Adipose tissue (tissue), 3 donors: Measurements from ENCODE around the gene PSME2. TPM values are rescaled to one million over a fixed set of nuclear protein-coding genes. Genes with fewer than 3 reads are reported as not detected.

Experiments used
- H3K27ac ChIP-seq: one replicate; pipeline ENCODE4 v1.5.1; 2013; ENCODE audit warnings: low read depth, low read length
- WGBS, 3 donors: extraction: QIAGEN DNeasy Blood & Tissue Kit; methylation state at CpG; one replicate each; pipeline ENCODE4 v1.1.7; 2013; 5-methylcytosine and 5-hydroxymethylcytosine counted together
- polyA plus RNA-seq, 3 donors: library from polyadenylated mRNA; stranded (reverse); fragments of 200-250 nt; gene quantifications; one replicate each; pipeline ENCODE4 v1.2.3, GENCODE V29; 2013
- donor health status: healthy with polysubstance abuse.
- donor health status: Bipolar disorder and iron deficiency.
- donor health status: healthy.

PSME2 gene
- polyA plus RNA-seq, 3 donors, result 73.7 to 193 (median 107) TPM

DNA sequence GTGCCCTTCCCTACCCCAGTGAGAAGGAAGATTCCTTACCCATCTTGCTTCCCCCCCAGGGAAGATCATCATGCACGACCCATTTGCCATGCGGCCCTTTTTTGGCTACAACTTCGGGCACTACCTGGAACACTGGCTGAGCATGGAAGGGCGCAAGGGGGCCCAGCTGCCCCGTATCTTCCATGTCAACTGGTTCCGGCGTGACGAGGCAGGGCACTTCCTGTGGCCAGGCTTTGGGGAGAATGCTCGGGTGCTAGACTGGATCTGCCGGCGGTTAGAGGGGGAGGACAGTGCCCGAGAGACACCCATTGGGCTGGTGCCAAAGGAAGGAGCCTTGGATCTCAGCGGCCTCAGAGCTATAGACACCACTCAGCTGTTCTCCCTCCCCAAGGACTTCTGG lies 43.0 kb downstream of the PSME2 start:
- no peak overlapping the region for H3K27ac ChIP-seq
- WGBS, 3 donors, result 92 to 95% (median 93%) methylated on average over 13 of the region's 13 CpGs

DNA sequence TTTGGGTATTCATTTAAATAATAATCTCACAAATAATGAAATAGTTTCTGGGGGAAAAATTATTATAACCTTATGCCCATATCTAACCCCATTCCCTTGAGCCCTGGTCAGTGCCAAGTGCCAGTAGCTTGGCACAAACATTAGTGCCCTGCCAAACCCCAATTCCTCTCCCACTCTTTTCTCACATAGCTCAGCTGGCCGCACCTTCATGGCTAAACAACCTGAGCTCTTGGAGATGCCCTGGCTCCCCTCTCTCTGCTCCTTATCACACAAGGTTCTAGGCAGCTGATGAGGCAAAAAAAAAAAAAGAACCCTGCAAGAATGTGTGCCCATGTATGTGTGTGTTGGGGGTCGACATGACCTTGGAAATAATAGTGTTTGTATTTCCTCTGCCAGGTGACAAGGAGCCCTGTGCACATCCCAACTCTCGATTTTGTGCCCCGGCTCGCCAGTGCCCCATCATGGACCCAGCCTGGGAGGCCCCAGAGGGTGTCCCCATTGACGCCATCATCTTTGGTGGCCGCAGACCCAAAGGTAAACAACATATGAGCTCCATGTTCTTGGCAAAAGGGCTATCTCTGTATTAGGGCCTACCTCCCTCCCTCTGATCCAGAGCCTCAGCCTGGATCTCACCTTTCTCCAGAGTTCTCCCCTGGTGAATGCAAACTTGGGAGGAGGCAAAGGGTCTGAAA lies 43.9 kb downstream of the PSME2 start:
- whole genome bisulfite sequencing, 3 donors, result 78 to 93% (median 90%) methylated on average over 7 of the region's 7 CpGs
- no peak overlapping the region for H3K27ac ChIP-seq

DNA sequence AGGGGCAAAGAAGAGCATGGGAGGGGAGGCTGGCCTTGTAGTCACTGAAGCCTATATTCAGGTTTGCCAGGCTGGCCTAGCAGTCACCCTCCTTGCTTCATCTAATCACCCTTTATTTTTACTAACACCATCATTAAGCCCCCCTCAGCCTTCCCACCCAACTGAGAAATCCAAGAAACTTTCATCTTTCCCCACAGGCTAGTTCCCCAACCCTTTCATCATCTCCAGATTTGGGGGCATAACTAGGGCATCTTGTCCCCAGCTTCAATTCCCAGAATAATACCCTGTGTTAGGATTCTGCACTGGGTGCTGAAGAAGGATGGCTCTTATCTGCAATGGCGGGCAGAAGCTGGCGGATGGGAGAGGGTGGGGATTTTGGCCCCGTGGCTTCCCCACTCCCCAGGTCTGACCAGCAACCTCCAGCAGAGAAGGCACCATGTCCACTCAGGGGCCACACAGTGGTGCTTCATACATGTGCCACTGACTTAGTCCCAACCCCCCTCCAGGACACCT lies 45.4 kb downstream of the PSME2 start:
- H3K27ac ChIP-seq, result no peak overlapping the region
- WGBS, 3 donors, result 81 to 94% (median 91%) methylated on average over 3 of the region's 3 CpGs

DNA sequence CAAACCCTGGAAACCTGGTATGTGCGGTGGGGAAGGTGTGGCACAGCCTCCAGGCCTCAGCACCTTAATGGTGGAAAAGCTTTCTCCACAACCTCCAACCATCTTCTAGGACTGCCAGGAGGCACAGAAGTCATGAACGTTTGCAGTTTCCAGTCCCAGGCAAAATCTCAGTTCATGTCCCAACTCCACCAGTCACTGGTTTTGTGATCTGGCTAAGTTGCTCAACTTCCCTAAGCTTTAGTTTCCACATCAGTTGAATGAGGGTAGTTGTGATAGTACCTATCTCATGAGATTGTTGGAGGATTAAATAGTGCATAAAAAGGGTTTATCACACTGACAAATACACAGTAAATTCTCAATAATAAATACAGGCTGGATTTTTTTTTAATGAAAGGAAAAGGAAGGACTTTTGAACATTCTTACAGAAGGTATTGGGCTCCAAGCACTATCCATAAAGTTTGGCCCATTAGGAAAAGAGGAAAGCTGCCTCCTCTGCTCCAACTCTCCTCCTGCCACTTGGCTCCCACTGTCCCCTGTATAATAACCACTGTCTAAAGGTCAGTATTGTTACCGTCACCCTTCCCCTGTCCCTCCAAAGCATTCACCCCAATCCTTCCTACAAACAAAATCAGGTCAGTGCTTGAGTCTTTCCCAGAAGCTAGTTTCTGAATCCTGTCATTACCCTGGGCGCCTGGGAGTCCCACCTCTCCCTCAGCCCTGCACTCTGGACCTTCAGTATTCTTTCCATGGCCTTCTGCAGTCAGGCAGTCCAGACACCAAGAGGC lies 46.0 kb downstream of the PSME2 start:
- WGBS, 3 donors, result 80 to 81% (median 80%) methylated on average over 4 of the region's 4 CpGs
- H3K27ac ChIP-seq, result no peak overlapping the region

DNA sequence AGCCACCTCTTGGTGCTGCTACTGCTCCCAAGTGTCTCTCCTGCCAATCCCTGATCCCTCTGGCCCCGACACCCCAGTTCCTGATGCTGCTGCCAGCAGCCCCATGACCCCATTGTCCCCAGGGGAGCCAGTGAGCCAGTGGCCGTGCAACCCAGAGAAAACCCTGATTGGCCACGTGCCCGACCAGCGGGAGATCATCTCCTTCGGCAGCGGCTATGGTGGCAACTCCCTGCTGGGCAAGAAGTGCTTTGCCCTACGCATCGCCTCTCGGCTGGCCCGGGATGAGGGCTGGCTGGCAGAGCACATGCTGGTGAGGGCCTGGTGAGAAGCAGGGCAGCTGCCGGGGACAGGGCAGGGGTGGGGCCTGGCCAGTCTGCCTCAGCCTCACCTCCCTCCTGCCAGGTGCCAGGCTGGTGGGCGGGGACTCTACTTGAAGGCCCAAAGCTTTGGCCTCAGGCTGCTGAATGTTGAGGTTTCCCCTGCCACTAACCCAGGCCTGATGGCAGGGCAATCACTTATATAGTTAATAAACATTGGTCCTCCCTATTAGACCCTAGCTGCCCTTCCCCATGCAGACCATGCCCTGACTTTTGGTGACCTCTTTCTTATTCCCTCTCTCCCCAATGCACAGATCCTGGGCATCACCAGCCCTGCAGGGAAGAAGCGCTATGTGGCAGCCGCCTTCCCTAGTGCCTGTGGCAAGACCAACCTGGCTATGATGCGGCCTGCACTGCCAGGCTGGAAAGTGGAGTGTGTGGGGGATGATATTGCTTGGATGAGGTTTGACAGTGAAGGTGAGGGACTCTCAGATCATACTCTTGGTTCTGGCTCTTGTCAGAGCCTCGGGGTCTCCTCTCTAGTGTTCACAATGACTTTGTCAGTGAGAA lies 47.2 kb downstream of the PSME2 start:
- 44 to 88% (median 73%) methylated on average over 17 of the region's 17 CpGs for WGBS, 3 donors

DNA sequence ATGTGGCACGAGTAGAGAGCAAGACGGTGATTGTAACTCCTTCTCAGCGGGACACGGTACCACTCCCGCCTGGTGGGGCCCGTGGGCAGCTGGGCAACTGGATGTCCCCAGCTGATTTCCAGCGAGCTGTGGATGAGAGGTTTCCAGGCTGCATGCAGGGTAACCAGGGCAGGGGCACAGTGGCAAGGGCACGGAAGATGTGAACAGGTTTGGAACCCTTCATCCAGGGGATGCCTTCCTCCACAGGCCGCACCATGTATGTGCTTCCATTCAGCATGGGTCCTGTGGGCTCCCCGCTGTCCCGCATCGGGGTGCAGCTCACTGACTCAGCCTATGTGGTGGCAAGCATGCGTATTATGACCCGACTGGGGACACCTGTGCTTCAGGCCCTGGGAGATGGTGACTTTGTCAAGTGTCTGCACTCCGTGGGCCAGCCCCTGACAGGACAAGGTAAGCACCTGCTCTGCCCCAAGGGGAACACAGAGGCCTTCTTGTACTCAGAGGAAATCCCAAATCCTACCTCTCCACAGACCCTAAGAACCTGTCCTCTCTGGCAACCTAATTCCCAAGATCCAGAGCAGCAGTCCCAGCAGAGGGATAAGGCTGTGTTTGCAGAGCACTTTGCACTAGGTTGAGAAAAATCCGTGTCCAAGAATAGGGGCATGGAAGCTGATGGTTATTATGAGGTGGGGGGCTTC lies 48.0 kb downstream of the PSME2 start:
- no peak overlapping the region for H3K27ac ChIP-seq
- 92 to 95% (median 94%) methylated on average over 16 of the region's 16 CpGs for WGBS, 3 donors

More for the DNA sequence above, 47.2 kb downstream of the PSME2 start:
- H3K27ac ChIP-seq, result no peak overlapping the region

DNA sequence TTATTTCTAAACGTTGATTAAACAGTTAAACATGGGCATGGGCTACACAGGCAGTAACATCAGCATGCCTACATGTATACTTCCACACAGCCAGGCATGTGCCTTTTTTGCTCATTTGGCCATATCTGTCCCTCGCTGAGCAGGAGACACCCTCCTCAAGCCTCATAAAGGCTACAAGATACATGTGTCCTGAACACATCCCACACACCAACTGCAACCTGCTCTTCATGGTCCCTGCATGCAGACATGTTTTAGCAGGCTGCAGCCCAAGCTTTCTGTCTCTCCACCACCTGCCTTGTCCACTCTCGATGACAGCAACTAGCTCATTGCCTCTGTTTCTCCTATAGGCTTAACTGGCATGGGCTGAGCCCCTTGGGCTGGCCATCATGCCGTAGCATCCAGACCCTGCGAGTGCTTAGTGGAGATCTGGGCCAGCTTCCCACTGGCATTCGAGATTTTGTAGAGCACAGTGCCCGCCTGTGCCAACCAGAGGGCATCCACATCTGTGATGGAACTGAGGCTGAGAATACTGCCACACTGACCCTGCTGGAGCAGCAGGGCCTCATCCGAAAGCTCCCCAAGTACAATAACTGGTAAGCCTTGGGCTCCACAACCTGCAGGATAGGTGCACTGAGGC lies 49.7 kb downstream of the PSME2 start:
- 92 to 97% (median 95%) methylated on average over 8 of the region's 8 CpGs for WGBS, 3 donors
- H3K27ac ChIP-seq, result no peak overlapping the region

DNA sequence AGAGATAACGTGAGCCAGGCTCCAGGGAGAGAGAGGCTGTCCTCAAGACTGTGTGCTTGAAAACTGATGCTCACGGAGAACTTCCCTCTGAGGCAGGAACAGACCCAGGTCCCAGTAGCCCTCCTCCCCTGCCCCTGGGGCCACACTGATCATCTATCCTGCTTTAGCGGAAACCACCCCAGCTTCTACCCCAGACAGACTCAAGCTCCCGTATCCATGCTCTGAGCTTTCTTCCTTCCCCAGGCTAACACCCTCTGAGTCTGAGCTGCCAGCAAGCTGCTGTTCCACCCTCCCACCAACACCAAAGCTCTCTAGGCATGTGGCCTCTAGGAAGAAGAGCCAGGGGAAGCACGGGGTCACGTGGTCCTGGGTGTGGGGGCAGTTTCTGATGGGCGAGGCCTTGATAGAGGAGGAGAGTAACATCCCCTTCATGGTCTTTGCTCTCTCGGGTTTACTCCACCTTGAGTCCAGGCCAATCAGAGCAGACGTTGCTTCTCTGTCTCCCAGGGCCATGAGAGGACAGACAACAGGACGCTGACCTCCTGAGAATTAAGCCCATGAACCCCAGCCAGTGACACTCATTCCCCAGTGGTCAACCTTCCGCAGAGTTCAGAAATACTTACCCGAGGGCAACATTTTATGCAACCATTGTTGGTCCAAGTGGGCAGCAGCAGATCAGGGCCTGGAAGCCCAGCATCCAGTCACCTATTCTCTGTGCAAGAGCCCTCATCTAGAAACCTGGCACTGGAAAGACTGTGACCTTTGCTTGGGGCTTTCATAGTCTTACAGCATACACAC lies 50.9 kb downstream of the PSME2 start:
- H3K27ac ChIP-seq, result no peak overlapping the region
- WGBS, 3 donors, result 34 to 39% (median 37%) methylated on average over 12 of the region's 12 CpGs

DNA sequence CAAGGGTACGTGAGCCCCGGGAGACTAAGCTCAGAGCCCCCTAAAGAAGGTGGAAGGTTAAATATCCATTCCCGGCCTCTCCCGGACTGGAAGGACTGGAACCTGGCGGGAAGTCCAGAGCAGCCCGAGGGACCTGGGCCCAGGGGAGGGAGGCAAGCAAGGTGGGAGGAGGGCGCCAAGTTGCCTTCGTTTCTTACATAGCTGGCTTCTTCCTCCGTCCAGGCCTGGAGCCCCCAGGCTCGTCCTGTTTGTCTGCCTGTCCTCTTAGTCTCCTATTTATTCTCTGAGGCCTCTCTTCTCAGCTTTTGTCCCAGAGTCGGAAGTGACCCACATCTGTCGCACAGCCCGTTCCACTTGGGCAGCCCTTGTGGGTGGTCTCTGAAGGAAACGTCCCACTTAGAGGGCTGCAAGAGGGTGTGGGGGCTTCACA lies 51.6 kb downstream of the PSME2 start:
- no peak overlapping the region for H3K27ac ChIP-seq
- WGBS, 3 donors, result 6 to 8% (median 8%) methylated on average over 14 of the region's 14 CpGs

DNA sequence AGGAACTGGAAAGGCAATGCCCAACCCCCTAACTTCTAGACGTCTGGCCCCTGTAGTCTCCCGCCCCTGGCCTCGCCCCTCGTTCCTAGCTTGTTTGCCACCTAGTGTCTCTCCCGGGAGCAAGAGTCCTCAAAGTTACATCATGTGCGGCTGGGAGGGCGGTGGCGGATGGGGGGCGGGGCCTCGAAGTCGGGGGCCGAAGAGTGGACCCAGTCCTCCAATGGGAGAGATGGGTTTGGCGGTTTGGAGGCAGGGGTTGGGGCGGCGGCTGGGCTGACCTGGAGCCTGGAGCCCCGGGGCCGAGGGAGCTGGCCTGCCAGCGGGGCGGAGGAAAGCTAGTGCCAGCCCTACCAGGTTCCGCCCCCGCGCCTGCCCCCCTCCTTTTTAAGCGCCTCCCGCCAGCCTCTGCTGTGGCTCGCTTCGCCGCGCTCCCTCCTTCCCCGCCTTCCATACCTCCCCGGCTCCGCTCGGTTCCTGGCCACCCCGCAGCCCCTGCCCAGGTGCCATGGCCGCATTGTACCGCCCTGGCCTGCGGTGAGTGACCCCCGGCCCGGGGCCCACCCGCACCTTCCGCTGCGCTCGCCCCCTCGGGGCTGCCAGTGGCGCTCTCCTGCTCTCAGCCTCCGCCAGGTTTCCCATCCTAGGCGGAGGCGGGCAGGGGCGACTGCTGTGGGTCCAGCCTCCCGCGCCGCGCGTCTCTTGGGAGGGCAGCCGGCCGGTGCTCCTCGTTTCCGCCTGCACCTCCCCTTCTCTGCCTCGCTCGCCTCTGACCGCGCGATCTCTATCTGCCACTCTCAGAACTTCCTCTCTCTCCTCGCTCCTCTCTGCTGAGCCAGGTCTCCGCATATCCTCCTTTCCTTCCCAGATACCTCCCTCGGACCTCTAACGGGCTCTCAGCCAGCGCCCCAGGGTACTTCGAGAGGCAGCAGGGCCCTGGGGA lies 52.2 kb downstream of the PSME2 start, which contains the start of gene PCK2:
Gene PCK2 (plus strand): TSS at position 411 of the 940 bp plus-strand sequence. CDS start 95 bp downstream, at position 506.
- WGBS, 3 donors, result 0 to 1% (median 0%) methylated on average over 48 to 68 of the region's 68 CpGs

More for the DNA sequence above, 52.2 kb downstream of the PSME2 start, which contains the start of gene PCK2:
- H3K27ac ChIP-seq, result no peak within 1 kb of the TSS

Other genes with a start within 250 kb of the PSME2 start
- gene DHRS4, start 192.8 kb downstream of the PSME2 start, polyA plus RNA-seq, result 10 to 100 TPM; 30.6 to 56.1 (median 55.8) TPM
- gene DHRS4L2, start 157.7 kb downstream of the PSME2 start, polyA plus RNA-seq, result 10 to 100 TPM; 21.3 to 51.4 (median 26.8) TPM
- under 1 TPM; 0.10 to 0.56 (median 0.52) TPM for gene CARMIL3, start 94.6 kb downstream of the PSME2 start, polyA plus RNA-seq
- gene CPNE6, start 75.0 kb downstream of the PSME2 start, polyA plus RNA-seq, result under 1 TPM in 1 of 3 donors, not detected in 2; 0.01 TPM
- 10 to 100 TPM; 22.0 to 75.5 (median 29.5) TPM for gene PCK2, start 52.3 kb downstream of the PSME2 start, polyA plus RNA-seq
- 10 to 100 TPM; 27.7 to 65.1 (median 35.6) TPM for gene DCAF11, start 31.8 kb downstream of the PSME2 start, polyA plus RNA-seq
- gene NRL, start 31.7 kb downstream of the PSME2 start, polyA plus RNA-seq, result 1 to 10 TPM; 1.5 to 1.7 (median 1.6) TPM
- 1 to 10 TPM in 1 of 3 donors, under 1 TPM in 1, not detected in 1; 0.61 to 4.6 TPM for gene FITM1, start 16.0 kb downstream of the PSME2 start, polyA plus RNA-seq
- gene PSME1, start 10.4 kb downstream of the PSME2 start, polyA plus RNA-seq, result 100 to 1,000 TPM in 2 of 3 donors, 10 to 100 TPM in 1; 98.0 to 228 (median 151) TPM
- gene EMC9, start 5.0 kb downstream of the PSME2 start, polyA plus RNA-seq, result 10 to 100 TPM; 16.3 to 17.3 (median 17.2) TPM
- 10 to 100 TPM; 36.9 to 49.6 (median 39.3) TPM for gene RNF31, start 888 bp upstream of the PSME2 start, polyA plus RNA-seq
- gene IRF9, start 14.7 kb upstream of the PSME2 start, polyA plus RNA-seq, result 10 to 100 TPM; 36.3 to 79.1 (median 42.5) TPM
- 10 to 100 TPM in 1 of 3 donors, 1 to 10 TPM in 2; 3.9 to 19.8 (median 9.4) TPM for gene REC8, start 25.5 kb upstream of the PSME2 start, polyA plus RNA-seq
- gene IPO4, start 42.2 kb upstream of the PSME2 start, polyA plus RNA-seq, result 10 to 100 TPM; 11.7 to 36.1 (median 26.7) TPM
- 10 to 100 TPM; 13.6 to 44.0 (median 37.7) TPM for gene TM9SF1, start 48.8 kb upstream of the PSME2 start, polyA plus RNA-seq
- under 1 TPM in 2 of 3 donors, not detected in 1; 0.05 to 0.06 TPM for gene TSSK4, start 59.1 kb upstream of the PSME2 start, polyA plus RNA-seq
- 100 to 1,000 TPM in 1 of 3 donors, 10 to 100 TPM in 2; 59.6 to 108 (median 85.4) TPM for gene CHMP4A, start 66.9 kb upstream of the PSME2 start, polyA plus RNA-seq
- 10 to 100 TPM; 17.7 to 47.6 (median 21.9) TPM for gene MDP1, start 69.5 kb upstream of the PSME2 start, polyA plus RNA-seq
- 100 to 1,000 TPM in 2 of 3 donors, 10 to 100 TPM in 1; 82.9 to 296 (median 245) TPM for gene NEDD8, start 85.8 kb upstream of the PSME2 start, polyA plus RNA-seq
- gene GMPR2, start 86.3 kb upstream of the PSME2 start, polyA plus RNA-seq, result 10 to 100 TPM; 37.3 to 52.7 (median 52.0) TPM
- gene TINF2, start 96.0 kb upstream of the PSME2 start, polyA plus RNA-seq, result 10 to 100 TPM; 35.3 to 58.9 (median 49.3) TPM
- gene TGM1, start 116.6 kb upstream of the PSME2 start, polyA plus RNA-seq, result 1 to 10 TPM; 2.5 to 4.6 (median 3.3) TPM
- gene RABGGTA, start 125.0 kb upstream of the PSME2 start, polyA plus RNA-seq, result 10 to 100 TPM; 20.7 to 27.0 (median 23.0) TPM
- gene DHRS1, start 153.2 kb upstream of the PSME2 start, polyA plus RNA-seq, result 10 to 100 TPM; 11.3 to 26.4 (median 14.8) TPM
- 10 to 100 TPM in 2 of 3 donors, 1 to 10 TPM in 1; 6.8 to 11.6 (median 11.0) TPM for gene NOP9, start 153.2 kb upstream of the PSME2 start, polyA plus RNA-seq
- gene CIDEB, start 161.4 kb upstream of the PSME2 start, polyA plus RNA-seq, result 10 to 100 TPM; 10.3 to 18.0 (median 10.6) TPM
- gene LTB4R2, start 163.5 kb upstream of the PSME2 start, polyA plus RNA-seq, result 1 to 10 TPM in 2 of 3 donors, under 1 TPM in 1; 0.79 to 5.9 (median 2.6) TPM
- 10 to 100 TPM in 1 of 3 donors, 1 to 10 TPM in 2; 5.1 to 13.3 (median 6.2) TPM for gene LTB4R, start 164.9 kb upstream of the PSME2 start, polyA plus RNA-seq
- 100 to 1,000 TPM in 1 of 3 donors, 10 to 100 TPM in 1, 1 to 10 TPM in 1; 8.7 to 107 (median 56.4) TPM for gene ADCY4, start 188.5 kb upstream of the PSME2 start, polyA plus RNA-seq
- 10 to 100 TPM in 1 of 3 donors, 1 to 10 TPM in 2; 7.2 to 15.0 (median 8.4) TPM for gene RIPK3, start 193.4 kb upstream of the PSME2 start, polyA plus RNA-seq
- 100 to 1,000 TPM in 1 of 3 donors, 10 to 100 TPM in 2; 12.2 to 166 (median 39.6) TPM for gene NFATC4, start 221.6 kb upstream of the PSME2 start, polyA plus RNA-seq